DMS53 treated with DMSO at 0.1 percent for 48 hours (cell line): ENCODE results near the gene SLC2A6.
A peak's percentile ranks its signal among the peaks of the same experiment; 100 is the strongest.

Experiments used
- DNase-seq: peaks from one replicate; lab custom pipeline; 2025; ENCODE audit not compliant: unreplicated experiment; lab: John Stamatoyannopoulos, UW

SLC2A6 gene

GRCh38 chr9:133496861-133497842, 18.3 kb upstream of the SLC2A6 start:
- DNase-seq, result no peak

GRCh38 chr9:133495327-133496293, 16.7 kb upstream of the SLC2A6 start:
- DNase-seq, result no peak

- DNase-seq, result no peak
Observed at GRCh38 chr9:133494636-133495326, 15.9 kb upstream of the SLC2A6 start.

GRCh38 chr9:133493845-133494540, 15.1 kb upstream of the SLC2A6 start:
- DNase-seq, result no peak

GRCh38 chr9:133493428-133493827, 14.5 kb upstream of the SLC2A6 start:
- no peak for DNase-seq

- no peak for DNase-seq
Observed at GRCh38 chr9:133492061-133493021, 13.4 kb upstream of the SLC2A6 start.

GRCh38 chr9:133491656-133491925, 12.7 kb upstream of the SLC2A6 start:
- no peak for DNase-seq

- peak; percentile 72 for DNase-seq
Observed at GRCh38 chr9:133490865-133491655, 12.2 kb upstream of the SLC2A6 start.

- DNase-seq, result no peak
Observed at GRCh38 chr9:133490201-133490681, 11.3 kb upstream of the SLC2A6 start.

- no peak for DNase-seq
Observed at GRCh38 chr9:133489253-133490190, 10.6 kb upstream of the SLC2A6 start.

- DNase-seq, result no peak
Observed at GRCh38 chr9:133488686-133489252, 9.9 kb upstream of the SLC2A6 start.

GRCh38 chr9:133487331-133487725, 8.4 kb upstream of the SLC2A6 start:
- no peak for DNase-seq

- DNase-seq, result peak; percentile 61
Observed at GRCh38 chr9:133485531-133486260, 6.8 kb upstream of the SLC2A6 start.

GRCh38 chr9:133484671-133485437, 6.0 kb upstream of the SLC2A6 start:
- no peak for DNase-seq

- no peak for DNase-seq
Observed at GRCh38 chr9:133483611-133484010, 4.7 kb upstream of the SLC2A6 start.
